GM19043 (cell line): ENCODE results near the gene RSAD2.
A peak's percentile ranks its signal among the peaks of the same experiment; 100 is the strongest.
"Not testable (repeated sequence)": the region's sequence is repeated elsewhere in the genome, so short reads cannot be mapped to it uniquely, and the experiment has no call there.

ENCODE experiments used
- ATAC-seq: cut with Tn5 transposase; IDR thresholded peaks from one replicate; pipeline ENCODE4 v1.9.1; 2021; ENCODE audit warnings: low read depth; ENCODE audit not compliant: unreplicated experiment

Gene RSAD2

GRCh38 chr2:6902581-6902980, 25.0 kb downstream of the RSAD2 start:
- not testable (repeated sequence) for ATAC-seq

GRCh38 chr2:6905668-6906067, 28.1 kb downstream of the RSAD2 start:
- ATAC-seq = no peak

GRCh38 chr2:6906165-6906741, 28.7 kb downstream of the RSAD2 start:
- no peak for ATAC-seq

- no peak for ATAC-seq
These were observed 30.7 kb downstream of the RSAD2 start for GRCh38 chr2:6908291-6908690.

GRCh38 chr2:6909431-6910385, 32.1 kb downstream of the RSAD2 start:
- peak; percentile 98 for ATAC-seq

GRCh38 chr2:6911721-6912120, 34.1 kb downstream of the RSAD2 start:
- ATAC-seq = no peak

- no peak for ATAC-seq
These were observed 36.0 kb downstream of the RSAD2 start for GRCh38 chr2:6913415-6914157.

- ATAC-seq = no peak
These were observed 37.3 kb downstream of the RSAD2 start for GRCh38 chr2:6914828-6915227.

GRCh38 chr2:6915399-6915798, 37.8 kb downstream of the RSAD2 start:
- no peak for ATAC-seq

GRCh38 chr2:6916224-6916623, 38.6 kb downstream of the RSAD2 start:
- ATAC-seq = no peak

- ATAC-seq = no peak
These were observed 39.1 kb downstream of the RSAD2 start for GRCh38 chr2:6916736-6917070.

- peak; percentile 83 for ATAC-seq
These were observed 39.6 kb downstream of the RSAD2 start, which contains the start of gene RNF144A for GRCh38 chr2:6917071-6917760. RNF144A (plus strand) TSS chr2:6917412; CDS start chr2:6996927, 79,515 bp downstream.

GRCh38 chr2:6917761-6918421, 40.3 kb downstream of the RSAD2 start:
- peak; percentile 14 for ATAC-seq

GRCh38 chr2:6919901-6920742, 42.5 kb downstream of the RSAD2 start:
- ATAC-seq = no peak

GRCh38 chr2:6920743-6921064, 43.1 kb downstream of the RSAD2 start:
- no peak for ATAC-seq

- no peak for ATAC-seq
These were observed 43.8 kb downstream of the RSAD2 start for GRCh38 chr2:6921321-6921922.

- no peak for ATAC-seq
These were observed 44.7 kb downstream of the RSAD2 start for GRCh38 chr2:6922201-6922656.

GRCh38 chr2:6923319-6923718, 45.7 kb downstream of the RSAD2 start:
- no peak for ATAC-seq
